ENCODE data around the gene CTBS.

The CTBS gene

DNA sequence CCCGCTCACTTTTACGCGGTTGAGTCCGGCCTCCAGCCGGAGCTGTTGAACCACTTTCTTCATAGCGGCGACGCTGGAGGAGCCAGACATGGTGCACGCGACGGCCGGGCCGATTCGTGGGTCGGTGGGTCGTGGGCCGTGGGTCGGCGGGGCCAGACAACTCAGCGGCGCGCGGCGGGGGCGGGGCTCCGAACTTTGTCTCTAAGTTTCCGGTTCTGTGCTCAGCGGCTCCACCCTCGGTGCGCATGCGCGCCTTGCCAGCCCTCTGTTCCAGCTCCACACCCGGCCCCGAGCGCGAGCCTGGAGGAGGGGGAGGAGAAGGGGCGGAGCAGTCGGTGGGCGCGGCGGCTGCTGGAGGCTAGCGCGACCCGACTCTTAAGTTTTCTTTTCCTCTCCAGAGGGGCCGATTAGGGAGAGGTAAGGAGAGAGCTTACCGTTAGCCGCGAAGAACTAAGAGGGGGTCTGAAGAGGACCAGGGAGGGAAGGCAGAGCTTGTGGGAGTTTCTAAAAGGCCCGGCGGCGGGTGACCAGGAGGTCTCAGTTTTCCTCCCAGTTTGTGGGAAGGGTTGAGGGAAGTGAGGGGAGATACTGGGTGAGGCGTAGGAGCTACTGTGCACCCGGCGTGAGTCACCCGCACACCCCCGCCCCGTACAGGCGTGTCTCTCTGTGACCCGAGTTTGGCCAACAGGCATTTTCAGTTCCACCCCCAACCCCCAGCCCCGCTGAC lies 68.1 kb downstream of the CTBS start, which contains the start of the genes GNG5 and SPATA1:
GNG5 (minus strand) TSS at position 580 of the 727 bp plus-strand sequence; CDS start at position 90, 490 bp downstream.
SPATA1 (plus strand) TSS at position 385 of the 727 bp plus-strand sequence. CDS start 9,974 bp downstream, outside the sequence.
- peak; percentile 97 for DNase-seq (ENCODE audit: low spot score)

- peak; percentile 53 for DNase-seq (ENCODE audit: low spot score)
Observed at GRCh38 chr1:84505493-84506001, 68.7 kb downstream of the CTBS start.

- peak; percentile 17 for DNase-seq (ENCODE audit: low spot score)
Observed at GRCh38 chr1:84504580-84505492, 69.4 kb downstream of the CTBS start.

DNA sequence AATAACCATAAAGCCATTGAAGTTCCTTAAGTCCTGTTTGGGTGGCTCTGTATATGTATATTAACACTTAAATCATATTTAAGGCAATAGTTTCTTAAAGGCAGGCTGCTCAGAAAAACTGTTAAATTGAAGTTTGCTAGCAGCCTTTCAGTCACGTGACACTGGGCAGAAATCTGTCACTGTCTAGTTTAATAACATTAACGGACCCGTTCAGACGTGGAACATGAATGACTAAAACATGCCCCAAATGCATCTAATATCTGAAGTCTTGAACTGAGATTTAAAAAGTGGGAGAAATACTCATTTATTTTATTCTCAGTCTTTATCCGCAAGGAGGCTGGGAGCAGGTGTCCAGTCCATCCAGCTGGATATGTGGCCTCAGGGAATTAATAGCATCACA lies 71.3 kb downstream of the CTBS start:
- DNase-seq (ENCODE audit: low spot score): no peak

Data from kidney capillary endothelial cell (primary cell).